Measurements from ENCODE around the gene C1orf105.

GRCh38 chr1:172483448-172483847 is 63.0 kb downstream of the C1orf105 start:
- no peak for TF ChIP-seq CTCF (conservative IDR thresholded peaks at IDR 0.05; ENCODE audit: low read depth in 2 of 2)
- no peak for TF ChIP-seq POLR2AphosphoS5 (IDR thresholded peaks at IDR 0.05; ENCODE audit: low read depth)
- no peak for TF ChIP-seq EZH2phosphoT487 (IDR thresholded peaks at IDR 0.05; ENCODE audit: unreplicated experiment)
- TF ChIP-seq JUNB (IDR thresholded peaks at IDR 0.05; ENCODE audit: unreplicated experiment): no peak
- no peak for TF ChIP-seq EZH2 (IDR thresholded peaks at IDR 0.05; ENCODE audit: low read depth, unreplicated experiment)
- TF ChIP-seq NANOG (IDR thresholded peaks at IDR 0.05; ENCODE audit: borderline replicate concordance): no peak
